ENCODE data around the gene LTA.

LTA gene

DNA sequence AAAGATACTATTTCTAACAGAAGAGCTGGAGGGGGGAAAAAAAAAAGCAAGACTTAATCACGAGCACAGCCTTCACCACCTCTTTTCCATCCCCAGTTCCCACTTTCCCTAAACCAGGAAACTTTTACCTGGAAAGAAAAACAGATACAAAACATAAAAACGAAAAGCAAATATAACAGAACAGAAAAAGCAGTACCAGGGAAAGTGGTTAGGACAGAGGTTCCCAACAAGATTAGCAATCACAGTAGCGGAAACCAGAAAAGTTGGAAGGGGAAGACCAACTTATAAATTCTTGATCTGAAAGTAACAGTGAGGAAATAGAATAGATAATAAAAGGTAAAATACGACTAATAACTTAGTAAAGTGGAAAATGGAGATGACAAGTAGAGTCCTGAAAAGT lies 31.4 kb upstream of the LTA start:
- Histone ChIP-seq H3K4ac (ENCODE audit: low read depth in 1 of 2, low read length in 2 of 2) (peak overlapping the region in 1 of 2 experiments; percentile 98), H3K27ac (ENCODE audit: low read length, poor library complexity, severe bottlenecking) (no peak overlapping the region), H4K8ac (ENCODE audit: low read length) (no peak overlapping the region), H3K23ac (ENCODE audit: low read length in 2 of 2) (no peak overlapping the region), H3K27me3 (ENCODE audit: control insufficient read depth in 1 of 2, insufficient read depth in 1 of 2, low read length in 2 of 2) (no peaks in the 10 kb centered on the region), H3K9me3 (ENCODE audit: control insufficient read depth, low read length) (no peaks in the 10 kb centered on the region), H3K18ac (ENCODE audit: low read depth in 1 of 2, low read length in 2 of 2) (peak overlapping the region; percentile 28 to 37), H2BK12ac (ENCODE audit: low read length in 2 of 2) (no peak overlapping the region), H3K36me3 (ENCODE audit: control insufficient read depth in 1 of 2, insufficient read depth in 2 of 2, low read depth in 1 of 2, low read length in 2 of 2) (peaks cover 24 to 54% of the 10 kb centered on the region in 2 experiments), H2AFZ (ENCODE audit: low read depth, low read length) (no peak overlapping the region), H3K4me3 (ENCODE audit: insufficient read depth in 1 of 2, low read depth in 1 of 2, low read length in 2 of 2) (peak overlapping the region in 1 of 2 experiments; percentile 95), H2BK120ac (ENCODE audit: low read depth, low read length) (no peak overlapping the region), H2BK5ac (ENCODE audit: low read depth, low read length, poor library complexity, severe bottlenecking) (no peak overlapping the region), H2AK5ac (ENCODE audit: low read length, severe bottlenecking) (no peak overlapping the region), H2BK15ac (ENCODE audit: low read depth, poor library complexity, severe bottlenecking) (no peak overlapping the region), H3K4me1 (ENCODE audit: control insufficient read depth, insufficient read depth, low read depth, low read length) (peaks cover 19% of the 10 kb centered on the region), H3K9ac (ENCODE audit: low read length) (peak overlapping the region; percentile 98), H3K14ac (ENCODE audit: low read length in 2 of 2) (no peak overlapping the region), H4K91ac (ENCODE audit: low read length) (no peak overlapping the region), H3K4me2 (ENCODE audit: low read length, poor library complexity, severe bottlenecking) (peak overlapping the region; percentile 78), H3K79me1 (replicated peaks; ENCODE audit: low read length, poor library complexity, severe bottlenecking) (peaks cover 16% of the 10 kb centered on the region)
- DNase-seq: no peak
- WGBS: 26% methylated on average over 2 of the region's 4 CpGs

- under 1% methylated on average over 21 of the region's 21 CpGs for WGBS
Measured at GRCh38 chr6:31541059-31541657, 30.9 kb upstream of the LTA start.

GRCh38 chr6:31541658-31542521 lies 30.2 kb upstream of the LTA start, which contains the start of gene DDX39B:
Gene DDX39B (minus strand): TSS chr6:31542003. CDS start chr6:31540532, 1,471 bp downstream.
- Histone ChIP-seq H3K27ac (ENCODE audit: low read length, poor library complexity, severe bottlenecking) (peak within 1 kb of the TSS; percentile 96), H4K91ac (ENCODE audit: low read length) (peak within 1 kb of the TSS; percentile 87), H3K4ac (ENCODE audit: low read depth in 1 of 2, low read length in 2 of 2) (peak within 1 kb of the TSS; percentile 69 to 98), H3K79me1 (replicated peaks; ENCODE audit: low read length, poor library complexity, severe bottlenecking) (peaks cover 21% of the 10 kb centered on the region), H3K4me2 (ENCODE audit: low read length, poor library complexity, severe bottlenecking) (peak within 1 kb of the TSS; percentile 78), H3K9ac (ENCODE audit: low read length) (peak within 1 kb of the TSS; percentile 98), H2BK12ac (ENCODE audit: low read length in 2 of 2) (no peak within 1 kb of the TSS), H3K36me3 (ENCODE audit: control insufficient read depth in 1 of 2, insufficient read depth in 2 of 2, low read depth in 1 of 2, low read length in 2 of 2) (peaks cover 20 to 41% of the 10 kb centered on the region in 2 experiments), H2BK120ac (ENCODE audit: low read depth, low read length) (peak within 1 kb of the TSS; percentile 51), H2AFZ (ENCODE audit: low read depth, low read length) (peak within 1 kb of the TSS; percentile 36), H4K8ac (ENCODE audit: low read length) (peak within 1 kb of the TSS; percentile 67), H3K23ac (ENCODE audit: low read length in 2 of 2) (peak within 1 kb of the TSS in 1 of 2 experiments; percentile 42), H3K4me3 (ENCODE audit: insufficient read depth in 1 of 2, low read depth in 1 of 2, low read length in 2 of 2) (peak within 1 kb of the TSS; percentile 66 to 95), H3K4me1 (ENCODE audit: control insufficient read depth, insufficient read depth, low read depth, low read length) (peaks cover 25% of the 10 kb centered on the region), H2AK5ac (ENCODE audit: low read length, severe bottlenecking) (peak within 1 kb of the TSS; percentile 54), H2BK15ac (ENCODE audit: low read depth, poor library complexity, severe bottlenecking) (peak within 1 kb of the TSS; percentile 37), H3K9me3 (ENCODE audit: control insufficient read depth, low read length) (no peaks in the 10 kb centered on the region), H3K14ac (ENCODE audit: low read length in 2 of 2) (peak within 1 kb of the TSS; percentile 19 to 68), H2BK5ac (ENCODE audit: low read depth, low read length, poor library complexity, severe bottlenecking) (peak within 1 kb of the TSS; percentile 99), H3K27me3 (ENCODE audit: control insufficient read depth in 1 of 2, insufficient read depth in 1 of 2, low read length in 2 of 2) (no peaks in the 10 kb centered on the region), H3K18ac (ENCODE audit: low read depth in 1 of 2, low read length in 2 of 2) (peak within 1 kb of the TSS; percentile 78 to 96)
- peak; percentile 98 for DNase-seq
- WGBS: under 1% methylated on average over 43 of the region's 43 CpGs

More at GRCh38 chr6:31541059-31541657, 30.9 kb upstream of the LTA start:
- H2BK12ac ChIP-seq (ENCODE audit: low read length in 2 of 2): no peak overlapping the region
- H3K23ac ChIP-seq (ENCODE audit: low read length in 2 of 2): peak overlapping the region in 1 of 2 experiments; percentile 42
- H3K4me1 ChIP-seq (ENCODE audit: control insufficient read depth, insufficient read depth, low read depth, low read length): peaks cover 23% of the 10 kb centered on the region
- no peaks in the 10 kb centered on the region for H3K9me3 ChIP-seq (ENCODE audit: control insufficient read depth, low read length)
- H3K36me3 ChIP-seq (ENCODE audit: control insufficient read depth in 1 of 2, insufficient read depth in 2 of 2, low read depth in 1 of 2, low read length in 2 of 2): peaks cover 24 to 48% of the 10 kb centered on the region in 2 experiments
- peak overlapping the region; percentile 51 for H2BK120ac ChIP-seq (ENCODE audit: low read depth, low read length)
- peak overlapping the region; percentile 99 for H2BK5ac ChIP-seq (ENCODE audit: low read depth, low read length, poor library complexity, severe bottlenecking)
- peaks cover 21% of the 10 kb centered on the region for H3K79me1 ChIP-seq (replicated peaks; ENCODE audit: low read length, poor library complexity, severe bottlenecking)
- peak overlapping the region; percentile 37 for H2BK15ac ChIP-seq (ENCODE audit: low read depth, poor library complexity, severe bottlenecking)
- peak overlapping the region in 1 of 2 experiments; percentile 19 for H3K14ac ChIP-seq (ENCODE audit: low read length in 2 of 2)
- H3K18ac ChIP-seq (ENCODE audit: low read depth in 1 of 2, low read length in 2 of 2): peak overlapping the region; percentile 78 to 96
- peak overlapping the region; percentile 96 for H3K27ac ChIP-seq (ENCODE audit: low read length, poor library complexity, severe bottlenecking)
- no peaks in the 10 kb centered on the region for H3K27me3 ChIP-seq (ENCODE audit: control insufficient read depth in 1 of 2, insufficient read depth in 1 of 2, low read length in 2 of 2)
- H2AFZ ChIP-seq (ENCODE audit: low read depth, low read length): no peak overlapping the region
- H3K9ac ChIP-seq (ENCODE audit: low read length): peak overlapping the region; percentile 98
- H2AK5ac ChIP-seq (ENCODE audit: low read length, severe bottlenecking): peak overlapping the region; percentile 54
- DNase-seq: peak; percentile 64
- H3K4me2 ChIP-seq (ENCODE audit: low read length, poor library complexity, severe bottlenecking): peak overlapping the region; percentile 78
- peak overlapping the region; percentile 66 to 95 for H3K4me3 ChIP-seq (ENCODE audit: insufficient read depth in 1 of 2, low read depth in 1 of 2, low read length in 2 of 2)
- peak overlapping the region; percentile 69 to 98 for H3K4ac ChIP-seq (ENCODE audit: low read depth in 1 of 2, low read length in 2 of 2)
- peak overlapping the region; percentile 67 for H4K8ac ChIP-seq (ENCODE audit: low read length)
- peak overlapping the region; percentile 87 for H4K91ac ChIP-seq (ENCODE audit: low read length)

DNA sequence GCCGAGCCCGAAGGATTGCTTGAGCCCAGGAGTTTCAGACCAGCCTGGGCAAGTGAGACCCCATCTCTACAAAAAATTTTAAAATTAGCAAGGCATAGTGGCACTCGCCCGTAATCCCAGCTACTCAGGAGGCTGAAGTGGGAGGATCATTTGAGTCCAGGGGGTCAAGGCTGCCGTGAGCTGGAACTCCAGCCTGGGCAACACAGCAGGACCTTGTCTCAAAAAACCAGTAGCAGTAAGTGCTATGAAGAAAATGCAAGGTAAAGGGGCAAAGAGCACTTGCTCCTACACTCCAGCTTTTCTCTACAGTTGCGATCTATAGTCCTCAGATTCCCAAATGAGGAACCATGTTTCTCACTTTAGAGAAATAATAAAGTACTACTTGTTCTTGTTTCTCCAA lies 28.4 kb upstream of the LTA start:
- WGBS: 98% methylated on average over 5 of the region's 6 CpGs
- Histone ChIP-seq H3K23ac (ENCODE audit: low read length in 2 of 2) (no peak overlapping the region), H2BK120ac (ENCODE audit: low read depth, low read length) (no peak overlapping the region), H3K27ac (ENCODE audit: low read length, poor library complexity, severe bottlenecking) (no peak overlapping the region), H4K8ac (ENCODE audit: low read length) (no peak overlapping the region), H3K14ac (ENCODE audit: low read length in 2 of 2) (no peak overlapping the region), H3K79me1 (replicated peaks; ENCODE audit: low read length, poor library complexity, severe bottlenecking) (peaks cover 25% of the 10 kb centered on the region), H2BK15ac (ENCODE audit: low read depth, poor library complexity, severe bottlenecking) (no peak overlapping the region), H3K4me2 (ENCODE audit: low read length, poor library complexity, severe bottlenecking) (no peak overlapping the region), H2BK5ac (ENCODE audit: low read depth, low read length, poor library complexity, severe bottlenecking) (no peak overlapping the region), H3K4me1 (ENCODE audit: control insufficient read depth, insufficient read depth, low read depth, low read length) (peaks cover 29% of the 10 kb centered on the region), H3K9me3 (ENCODE audit: control insufficient read depth, low read length) (no peaks in the 10 kb centered on the region), H2AFZ (ENCODE audit: low read depth, low read length) (no peak overlapping the region), H3K18ac (ENCODE audit: low read depth in 1 of 2, low read length in 2 of 2) (no peak overlapping the region), H3K4me3 (ENCODE audit: insufficient read depth in 1 of 2, low read depth in 1 of 2, low read length in 2 of 2) (no peak overlapping the region), H3K9ac (ENCODE audit: low read length) (no peak overlapping the region), H2AK5ac (ENCODE audit: low read length, severe bottlenecking) (no peak overlapping the region), H4K91ac (ENCODE audit: low read length) (no peak overlapping the region), H2BK12ac (ENCODE audit: low read length in 2 of 2) (no peak overlapping the region), H3K4ac (ENCODE audit: low read depth in 1 of 2, low read length in 2 of 2) (no peak overlapping the region), H3K36me3 (ENCODE audit: control insufficient read depth in 1 of 2, insufficient read depth in 2 of 2, low read depth in 1 of 2, low read length in 2 of 2) (peaks cover 14 to 27% of the 10 kb centered on the region in 2 experiments), H3K27me3 (ENCODE audit: control insufficient read depth in 1 of 2, insufficient read depth in 1 of 2, low read length in 2 of 2) (no peaks in the 10 kb centered on the region)
- no peak for DNase-seq
